ENCODE measurements around the gene EHMT1.

Gene EHMT1

GRCh38 chr9:137676998-137677397 is 58.2 kb downstream of the EHMT1 start:
- no peak for DNase-seq

GRCh38 chr9:137678202-137678601 is 59.4 kb downstream of the EHMT1 start:
- DNase-seq, result no peak

DNA sequence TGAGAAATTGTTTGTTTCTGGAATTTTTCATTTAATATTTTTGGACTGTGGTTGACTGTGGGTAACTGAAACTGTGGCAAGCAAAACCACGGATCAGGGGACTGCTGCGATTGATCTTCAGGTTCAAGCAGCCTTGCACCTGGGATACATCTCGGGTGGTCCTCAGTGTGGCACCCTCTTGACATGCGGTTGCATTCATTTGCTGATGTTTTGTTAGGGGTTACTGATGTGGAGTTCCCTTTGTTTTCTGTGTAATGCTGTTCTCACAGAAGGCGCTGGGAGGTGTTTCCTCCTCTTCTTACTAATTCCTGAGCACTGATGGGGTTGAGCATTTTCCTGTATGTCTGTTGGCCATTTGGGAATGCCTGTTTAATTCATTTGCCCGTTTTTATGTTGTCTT is 60.4 kb downstream of the EHMT1 start:
- DNase-seq, result no peak

DNA sequence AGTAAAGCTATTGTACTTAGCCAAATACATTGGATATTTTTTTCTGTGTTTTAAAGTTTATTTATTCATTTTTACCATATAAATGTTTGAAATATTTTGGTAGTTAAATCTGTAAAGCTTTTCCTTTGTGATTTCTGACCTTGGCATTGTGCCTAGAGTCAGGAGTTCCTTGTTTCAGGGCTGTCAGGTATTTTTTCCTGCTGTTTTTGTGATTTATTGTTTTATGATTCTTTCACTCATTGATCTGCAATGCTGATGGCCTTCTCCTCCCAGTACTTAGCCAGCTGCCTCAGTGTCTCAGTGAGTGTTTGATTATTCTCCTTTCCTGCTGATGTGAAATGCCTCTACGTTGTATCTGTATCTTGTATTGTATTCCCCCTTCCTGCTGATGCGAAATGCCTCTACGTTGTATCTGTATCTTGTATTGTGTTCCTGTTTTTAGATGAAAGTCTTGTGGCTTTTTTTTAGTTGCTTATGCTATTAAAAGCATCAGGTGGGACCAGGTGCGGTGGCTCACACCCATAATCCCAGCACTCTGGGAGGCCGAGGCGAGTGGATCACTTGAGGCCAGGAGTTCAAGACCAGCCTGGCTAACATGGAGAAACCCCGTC is 61.0 kb downstream of the EHMT1 start:
- DNase-seq, result no peak

DNA sequence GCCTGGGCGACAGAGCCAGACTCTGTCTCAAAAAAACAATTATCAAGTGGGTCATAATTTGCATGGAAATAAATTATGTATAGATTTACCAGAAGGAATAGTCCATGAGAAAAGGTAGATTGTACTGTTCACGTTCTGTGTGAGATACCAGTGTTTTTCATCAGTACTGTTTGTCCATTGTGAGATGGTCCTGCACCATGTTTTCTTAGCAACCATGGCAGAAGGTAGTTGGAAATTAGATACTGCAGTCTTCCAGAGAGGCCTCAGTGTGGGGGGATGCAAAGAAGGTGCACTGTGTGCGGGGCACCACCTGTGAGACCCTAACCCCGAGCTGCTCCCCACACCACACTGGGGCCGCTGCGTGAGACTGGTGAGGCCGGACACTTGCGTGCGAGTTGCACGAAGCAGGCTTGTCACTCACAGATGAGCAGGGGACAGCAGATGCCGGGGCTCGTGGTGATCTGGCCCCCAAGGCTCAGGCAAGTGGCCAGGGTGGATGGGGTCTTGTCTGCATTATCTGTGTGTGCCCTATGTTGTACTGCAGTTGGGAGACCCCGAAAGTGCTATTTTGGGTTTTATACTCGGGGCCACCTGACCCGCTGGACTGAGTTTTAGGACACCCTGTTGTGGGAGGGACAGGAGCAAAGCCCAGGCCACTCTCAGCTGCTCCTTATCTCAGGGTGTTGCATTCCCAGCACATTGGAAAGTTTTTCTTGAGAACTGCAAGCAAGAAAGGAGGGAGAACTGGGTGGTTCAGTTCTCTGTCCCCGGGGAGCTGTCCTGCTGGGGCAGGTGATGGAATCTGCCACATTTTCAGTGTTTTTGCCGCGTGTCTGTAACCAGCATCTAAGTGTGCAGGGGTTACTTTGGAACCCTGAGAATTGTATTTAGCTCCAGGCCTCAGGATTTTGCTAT is 61.9 kb downstream of the EHMT1 start:
- DNase-seq, result no peak

DNA sequence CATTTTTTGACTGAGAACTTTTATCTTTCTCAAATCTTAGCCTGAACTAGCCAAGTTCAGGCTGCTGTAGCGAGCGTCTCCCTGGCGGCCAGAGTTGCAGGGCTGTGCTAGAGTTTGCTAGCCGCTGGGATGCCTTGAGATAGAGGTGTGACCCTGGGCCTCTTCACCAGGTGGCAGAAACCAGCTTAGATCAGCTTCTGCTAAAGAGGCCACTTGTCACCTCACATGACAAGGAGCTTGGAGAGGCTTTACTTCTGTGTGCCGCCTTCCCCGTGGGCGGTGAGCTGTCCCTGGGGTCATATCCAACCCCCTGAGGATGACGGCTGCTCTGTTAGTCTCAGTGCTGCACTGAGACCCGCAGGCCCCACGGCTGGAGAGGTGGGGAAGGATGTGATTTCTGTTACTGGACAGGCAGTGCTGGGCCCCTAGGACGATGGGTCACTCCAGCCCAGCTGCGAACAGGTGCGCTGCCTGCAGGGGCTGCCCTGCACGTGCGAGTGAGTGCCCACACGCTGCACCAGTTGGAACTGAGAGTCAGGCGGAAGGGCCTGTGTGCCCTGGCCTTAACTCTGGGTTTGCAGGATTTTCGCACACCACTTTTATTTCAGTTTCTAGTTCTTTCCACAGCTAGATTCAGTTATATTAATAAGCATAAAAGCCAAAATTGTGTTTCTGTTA is 63.8 kb downstream of the EHMT1 start:
- no peak for DNase-seq

DNA sequence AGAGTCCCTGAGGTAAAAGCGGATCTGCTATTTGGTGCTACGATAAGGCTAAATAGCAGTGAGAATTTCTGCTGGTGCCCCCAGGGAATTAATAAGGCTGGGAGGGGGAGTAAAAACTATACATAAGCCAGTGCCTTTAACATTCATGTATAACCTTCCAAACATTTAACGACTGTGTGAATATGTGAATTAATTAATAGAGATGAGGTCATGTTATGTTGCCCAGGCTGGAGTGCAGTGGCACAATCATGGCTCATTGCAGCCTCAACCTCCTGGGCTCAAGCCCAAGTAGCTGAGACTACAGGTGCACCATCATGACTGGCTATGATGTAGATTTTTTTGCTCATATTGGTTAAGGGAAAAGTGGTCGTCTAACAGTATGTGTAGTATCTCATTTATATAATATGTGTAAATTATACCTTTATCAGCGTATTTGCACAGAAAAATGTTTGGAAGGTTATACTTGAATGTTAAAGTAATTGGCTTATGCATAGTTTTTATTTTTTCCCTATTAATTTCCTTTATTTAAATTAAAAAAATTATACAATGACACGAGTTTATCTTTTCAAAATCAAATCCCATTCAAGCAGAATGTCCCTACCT is 64.6 kb downstream of the EHMT1 start:
- DNase-seq, result no peak

GRCh38 chr9:137685035-137685740 is 66.4 kb downstream of the EHMT1 start:
- DNase-seq, result peak; percentile 80

- no peak for DNase-seq
These were observed 67.1 kb downstream of the EHMT1 start for GRCh38 chr9:137685741-137686420.

DNA sequence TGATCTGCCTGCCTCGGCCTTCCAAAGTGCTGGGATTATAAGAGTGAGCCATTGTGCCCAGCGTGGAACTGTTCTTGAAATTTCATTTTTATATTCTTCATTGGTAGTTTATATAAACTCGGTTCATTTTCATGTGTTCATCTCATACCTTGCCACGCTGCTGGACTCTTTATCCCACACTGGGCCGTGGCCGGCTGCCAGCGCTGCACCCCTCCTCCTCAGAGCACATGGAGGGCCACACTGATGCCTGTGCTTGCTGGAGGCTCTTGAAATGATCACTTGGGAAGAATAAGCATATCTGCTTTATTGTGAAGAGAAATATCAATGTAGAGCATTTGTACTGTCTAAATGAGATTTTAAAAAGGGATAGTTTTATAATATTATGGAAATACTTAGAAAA is 69.5 kb downstream of the EHMT1 start:
- no peak for DNase-seq

DNA sequence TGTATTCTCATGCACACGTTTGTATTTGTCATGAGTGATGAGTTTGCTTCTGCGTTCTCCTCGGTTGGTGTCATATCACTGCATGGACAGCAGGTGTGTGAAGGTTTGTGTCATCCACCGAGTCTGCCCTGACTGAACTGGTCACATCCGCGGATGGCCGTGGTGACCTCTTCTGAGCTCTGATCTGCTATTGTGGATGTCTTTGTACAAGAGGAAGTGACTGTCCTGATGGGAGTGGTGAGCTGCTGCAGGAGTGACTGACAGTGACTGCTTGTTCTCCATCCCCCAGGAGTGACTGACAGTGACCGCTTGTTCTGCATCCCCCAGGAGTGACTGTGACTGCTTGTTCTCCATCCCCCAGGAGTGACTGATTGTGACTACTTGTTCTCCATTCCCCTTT is 69.9 kb downstream of the EHMT1 start:
- no peak for DNase-seq

DNA sequence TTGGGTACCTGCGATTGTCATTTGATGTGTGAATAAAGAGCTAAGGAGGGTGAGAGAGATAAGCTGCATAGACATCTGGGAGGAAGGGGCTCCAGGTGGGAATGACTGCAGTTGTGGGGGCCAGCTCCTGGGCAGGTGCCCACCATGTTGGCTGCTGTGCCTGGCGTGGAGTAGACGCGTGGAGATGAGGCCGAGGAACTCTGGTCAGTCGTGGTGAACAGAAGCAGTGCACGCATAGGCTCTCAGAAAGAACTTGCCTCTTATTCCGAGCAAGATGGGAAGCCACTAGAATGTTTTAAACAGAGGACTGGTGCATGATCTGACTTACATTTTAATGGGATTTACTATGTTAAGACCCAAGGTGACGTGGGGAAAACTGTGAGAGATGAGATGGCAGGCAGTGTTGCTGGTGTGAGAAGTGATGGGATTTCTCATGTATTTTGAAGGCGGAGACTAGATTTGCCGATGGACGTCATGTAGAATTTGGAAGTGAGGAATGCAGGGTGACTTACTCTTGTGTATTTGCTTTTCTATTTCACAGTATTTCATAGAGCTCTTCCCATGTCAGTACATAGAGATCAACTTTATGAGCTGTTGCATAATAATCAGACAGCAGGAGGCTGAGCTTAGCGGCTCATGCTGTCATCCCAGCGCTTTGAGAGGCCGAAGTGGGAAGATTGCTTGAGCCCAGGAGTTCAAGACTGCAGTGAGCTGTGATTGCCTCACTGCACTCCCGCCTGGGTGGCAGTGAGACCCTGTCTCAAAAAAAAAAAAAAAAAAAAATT is 71.1 kb downstream of the EHMT1 start:
- no peak for DNase-seq

DNA sequence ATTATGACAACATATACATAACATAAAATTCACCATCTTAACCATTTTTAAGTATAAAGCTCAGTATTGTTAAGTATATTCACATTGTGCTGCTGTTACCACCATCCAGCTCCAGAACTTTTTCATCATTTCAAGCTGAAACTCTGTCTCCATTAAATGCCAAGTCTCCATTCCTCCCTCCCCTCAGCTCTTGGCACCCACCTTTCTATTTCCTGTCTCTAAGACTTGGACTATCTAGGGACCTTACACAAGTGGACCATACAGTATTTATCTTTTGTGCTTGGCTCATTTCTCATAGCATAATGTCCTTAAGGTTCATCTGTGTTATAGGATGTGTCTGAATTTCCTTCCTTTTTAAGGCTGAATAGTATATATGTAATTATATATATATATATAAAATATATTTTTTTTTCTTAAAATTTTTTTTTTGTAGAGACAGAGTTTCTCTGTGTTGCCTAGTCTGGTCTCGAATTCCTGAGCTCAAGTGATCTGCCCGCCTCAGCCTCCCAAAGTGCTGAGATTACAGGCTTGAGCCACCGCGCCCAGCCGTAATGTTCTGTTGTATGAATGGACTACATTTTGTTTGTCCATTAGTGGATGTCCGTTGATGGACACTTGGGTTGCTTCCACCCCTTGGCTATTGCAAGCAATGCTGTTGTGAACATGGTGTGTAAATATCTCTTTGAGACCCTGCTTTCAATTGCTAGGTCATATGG is 72.3 kb downstream of the EHMT1 start:
- no peak for DNase-seq

DNA sequence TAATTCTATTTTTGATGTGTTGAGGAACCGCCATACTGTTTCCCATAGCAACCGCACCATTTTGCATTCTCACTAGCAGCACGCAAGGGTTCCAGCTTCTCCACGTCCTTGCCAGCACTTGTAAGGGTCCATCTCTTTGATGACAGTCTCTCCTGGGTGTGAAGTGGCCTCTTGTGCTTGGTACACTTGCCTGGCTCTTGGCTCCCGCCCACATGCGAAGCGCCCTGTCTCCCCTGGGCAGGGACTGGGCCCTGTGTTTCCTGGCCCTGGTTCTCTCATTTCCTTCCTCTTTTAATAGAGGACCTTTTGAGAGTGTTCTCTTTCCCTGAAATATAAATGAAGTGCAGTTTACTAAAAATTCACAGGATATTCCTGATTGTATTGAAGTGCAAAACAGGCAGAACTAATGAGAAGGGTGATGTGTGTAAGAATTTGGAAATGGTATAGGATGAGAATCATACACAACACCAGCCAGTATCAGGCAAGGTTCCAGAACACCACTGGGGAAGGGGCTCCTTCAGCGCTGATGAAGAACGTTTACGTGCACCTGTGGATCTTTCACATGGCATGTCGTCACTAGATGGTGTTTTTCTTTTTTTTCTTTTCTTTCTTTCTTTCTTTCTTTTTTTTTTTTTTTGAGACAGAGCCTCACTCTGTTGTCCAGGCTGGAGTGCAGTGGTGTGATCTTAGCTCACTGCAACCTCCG is 73.0 kb downstream of the EHMT1 start:
- no peak for DNase-seq

DNA sequence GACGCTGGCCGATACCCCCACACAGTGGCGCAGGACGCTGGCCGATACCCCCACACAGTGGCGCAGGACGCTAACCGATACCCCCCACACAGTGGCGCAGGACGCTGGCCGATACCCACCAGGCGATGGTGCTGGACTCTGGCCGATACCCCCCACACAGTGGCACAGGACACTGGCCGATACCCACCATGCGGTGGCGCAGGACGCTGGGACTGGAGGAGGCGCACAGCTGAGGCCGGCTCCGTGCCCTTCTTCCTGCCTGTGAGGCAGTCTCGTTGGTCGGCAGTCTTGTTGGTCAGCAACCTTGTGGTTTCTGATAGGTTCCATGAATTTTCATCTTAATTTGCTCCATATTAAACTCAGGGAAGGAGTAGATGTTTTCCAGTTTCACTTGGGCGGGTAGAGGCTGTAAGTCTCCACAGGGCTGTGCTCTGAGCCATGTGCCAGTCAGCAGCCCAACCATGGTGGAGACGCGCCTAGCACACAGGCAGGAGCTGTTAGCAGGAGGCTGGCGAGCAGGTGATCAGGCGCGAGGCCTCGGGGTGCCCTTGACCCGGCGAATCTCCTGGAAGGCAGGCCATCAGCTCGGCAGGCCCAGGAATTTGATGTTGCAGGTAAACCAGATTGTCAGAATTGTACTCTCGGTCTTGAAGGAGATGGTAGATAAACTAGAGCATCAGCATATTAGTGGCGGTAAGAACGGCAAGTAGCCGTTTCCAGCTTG is 75.6 kb downstream of the EHMT1 start:
- no peak for DNase-seq

DNA sequence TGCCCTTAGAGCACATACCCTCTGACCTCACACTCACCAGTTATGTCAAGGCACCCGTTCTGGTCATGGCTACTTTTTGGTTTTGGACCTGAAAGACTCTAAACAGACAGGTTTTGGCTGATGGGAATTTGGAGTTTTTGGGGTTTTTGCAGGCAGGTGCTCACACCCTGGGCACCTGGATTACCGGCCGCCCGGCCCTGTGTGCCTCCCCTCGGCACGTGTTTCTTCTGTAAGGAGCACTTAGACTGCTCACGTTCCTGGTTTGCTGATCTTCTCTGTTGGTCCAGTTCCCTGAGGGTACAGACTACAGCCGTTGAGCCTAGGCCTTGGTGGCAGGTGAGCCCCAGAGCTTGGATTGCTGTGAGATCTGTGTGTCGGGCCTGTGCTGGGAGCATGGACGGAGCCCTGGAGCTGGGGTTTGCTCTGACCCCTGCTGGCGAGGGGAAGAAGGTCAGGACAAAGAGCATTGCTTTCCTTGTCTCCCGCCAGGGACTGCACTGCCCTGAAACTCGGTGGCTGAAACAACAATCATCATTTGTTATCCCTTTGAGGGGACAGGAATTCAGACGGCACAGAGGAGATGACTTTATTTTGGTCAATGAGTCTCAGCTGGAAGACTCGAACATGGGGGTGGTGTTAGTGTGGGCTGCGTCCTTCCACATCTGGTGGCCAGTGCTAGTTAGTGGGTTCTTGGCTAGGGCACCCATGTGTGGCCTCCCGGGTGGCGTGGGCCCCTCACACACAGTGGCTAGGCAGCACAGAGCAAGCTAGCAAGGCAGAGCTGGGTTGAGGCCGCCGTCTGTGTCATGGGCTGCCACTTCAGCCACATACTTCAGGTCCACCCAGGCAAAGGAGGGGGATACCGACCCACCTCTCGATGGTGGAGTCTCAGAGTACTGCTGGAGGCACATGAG is 76.4 kb downstream of the EHMT1 start:
- peak; percentile 70 for DNase-seq

GRCh38 chr9:137696136-137696925 is 77.5 kb downstream of the EHMT1 start:
- DNase-seq, result no peak
